Hepatocyte (in vitro differentiated cells): Measurements from ENCODE around the gene PTGIS.

Source experiments
- EZH2 ChIP-seq: fragments of 200-600 bp; sonication (generic); IDR thresholded peaks from 2 replicates; pipeline ENCODE4 v1.6.1; 2016; ENCODE audit warnings: antibody characterized with exemption, mild to moderate bottlenecking, borderline replicate concordance
- EZH2phosphoT487 ChIP-seq: fragments of 200-600 bp; sonication (generic); IDR thresholded peaks from one replicate; pipeline ENCODE4 v1.6.1; 2018; ENCODE audit warnings: antibody characterized with exemption, mild to moderate bottlenecking, low read depth, moderate library complexity; ENCODE audit not compliant: unreplicated experiment, severe bottlenecking
- TF ChIP-seq, protein P1 (sequence below): fragments of 200-600 bp; sonication (generic); IDR thresholded peaks from 2 replicates; pipeline ENCODE4 v1.5.1; 2016; ENCODE audit warnings: antibody characterized with exemption, mild to moderate bottlenecking; ENCODE audit not compliant: poor library complexity

DNA sequence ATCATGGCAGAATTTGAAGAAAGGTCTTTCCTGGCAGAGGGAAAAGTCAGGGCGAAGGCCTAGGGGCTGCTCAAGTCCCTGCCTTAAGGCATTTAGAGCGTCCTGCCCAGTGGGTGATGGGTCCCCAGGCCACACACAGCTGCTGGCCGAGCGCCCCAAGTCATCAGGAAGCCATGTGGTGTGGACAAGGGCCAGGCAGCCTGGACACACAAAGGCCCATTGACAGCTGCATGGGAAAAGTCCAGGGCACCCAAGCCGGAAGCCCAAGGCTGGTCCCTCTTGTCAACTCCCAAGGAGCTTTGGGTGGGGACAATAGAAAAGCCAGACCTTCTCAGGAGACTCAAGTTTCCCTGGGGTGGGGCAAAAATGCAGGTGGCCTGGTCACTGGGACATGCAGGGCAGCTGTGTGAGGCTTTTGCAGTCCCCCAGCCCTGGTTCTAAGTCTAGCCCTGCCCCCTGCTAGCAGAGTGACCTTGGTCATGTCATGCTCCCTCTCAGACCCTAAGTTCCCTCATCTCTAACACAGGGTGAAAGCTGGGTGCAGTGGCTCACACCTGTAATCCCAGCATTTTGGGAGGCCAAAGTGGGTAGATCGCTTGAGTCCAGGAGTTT lies 44.3 kb upstream of the PTGIS start:
- TF ChIP-seq, protein P1, sequence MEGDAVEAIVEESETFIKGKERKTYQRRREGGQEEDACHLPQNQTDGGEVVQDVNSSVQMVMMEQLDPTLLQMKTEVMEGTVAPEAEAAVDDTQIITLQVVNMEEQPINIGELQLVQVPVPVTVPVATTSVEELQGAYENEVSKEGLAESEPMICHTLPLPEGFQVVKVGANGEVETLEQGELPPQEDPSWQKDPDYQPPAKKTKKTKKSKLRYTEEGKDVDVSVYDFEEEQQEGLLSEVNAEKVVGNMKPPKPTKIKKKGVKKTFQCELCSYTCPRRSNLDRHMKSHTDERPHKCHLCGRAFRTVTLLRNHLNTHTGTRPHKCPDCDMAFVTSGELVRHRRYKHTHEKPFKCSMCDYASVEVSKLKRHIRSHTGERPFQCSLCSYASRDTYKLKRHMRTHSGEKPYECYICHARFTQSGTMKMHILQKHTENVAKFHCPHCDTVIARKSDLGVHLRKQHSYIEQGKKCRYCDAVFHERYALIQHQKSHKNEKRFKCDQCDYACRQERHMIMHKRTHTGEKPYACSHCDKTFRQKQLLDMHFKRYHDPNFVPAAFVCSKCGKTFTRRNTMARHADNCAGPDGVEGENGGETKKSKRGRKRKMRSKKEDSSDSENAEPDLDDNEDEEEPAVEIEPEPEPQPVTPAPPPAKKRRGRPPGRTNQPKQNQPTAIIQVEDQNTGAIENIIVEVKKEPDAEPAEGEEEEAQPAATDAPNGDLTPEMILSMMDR: no peak
- TF ChIP-seq EZH2: no peak
- TF ChIP-seq EZH2phosphoT487: no peak
